Fibroblast of skin of abdomen (primary cell): Measurements from ENCODE around the gene UBAC2.
"Not testable (repeated sequence)": the region's sequence is repeated elsewhere in the genome, so short reads cannot be mapped to it uniquely, and the experiment has no call there.

Experiments used
- DNase-seq: peaks from one replicate; pipeline ENCODE4 v3.0.0-alpha.2; 2013

The UBAC2 gene

GRCh38 chr13:99214731-99215130 lies 14.1 kb downstream of the UBAC2 start:
- DNase-seq, result no peak

- no peak for DNase-seq
Observed at GRCh38 chr13:99215184-99215830, 14.7 kb downstream of the UBAC2 start.

GRCh38 chr13:99217461-99218110 lies 16.9 kb downstream of the UBAC2 start:
- no peak for DNase-seq

GRCh38 chr13:99218126-99218525 lies 17.5 kb downstream of the UBAC2 start:
- no peak for DNase-seq

GRCh38 chr13:99218545-99218944 lies 17.9 kb downstream of the UBAC2 start:
- DNase-seq, result no peak

GRCh38 chr13:99218969-99219368 lies 18.3 kb downstream of the UBAC2 start:
- DNase-seq, result no peak

GRCh38 chr13:99220199-99220935 lies 19.7 kb downstream of the UBAC2 start:
- DNase-seq, result no peak

GRCh38 chr13:99221567-99222239 lies 21.0 kb downstream of the UBAC2 start:
- no peak for DNase-seq

GRCh38 chr13:99223587-99223986 lies 22.9 kb downstream of the UBAC2 start:
- DNase-seq, result no peak

- no peak for DNase-seq
Observed at GRCh38 chr13:99224021-99224420, 23.4 kb downstream of the UBAC2 start.

GRCh38 chr13:99225078-99225477 lies 24.4 kb downstream of the UBAC2 start:
- DNase-seq, result no peak

- no peak for DNase-seq
Observed at GRCh38 chr13:99226513-99226912, 25.9 kb downstream of the UBAC2 start.

GRCh38 chr13:99227331-99227900 lies 26.8 kb downstream of the UBAC2 start:
- no peak for DNase-seq

GRCh38 chr13:99227909-99228688 lies 27.4 kb downstream of the UBAC2 start:
- no peak for DNase-seq

GRCh38 chr13:99228737-99229691 lies 28.4 kb downstream of the UBAC2 start:
- peak; percentile 86 for DNase-seq

- DNase-seq, result not testable (repeated sequence)
Observed at GRCh38 chr13:99230588-99230987, 29.9 kb downstream of the UBAC2 start.

- DNase-seq, result no peak
Observed at GRCh38 chr13:99230991-99231390, 30.3 kb downstream of the UBAC2 start.

GRCh38 chr13:99231721-99232120 lies 31.1 kb downstream of the UBAC2 start:
- no peak for DNase-seq

GRCh38 chr13:99237981-99238662 lies 37.5 kb downstream of the UBAC2 start:
- no peak for DNase-seq

GRCh38 chr13:99246100-99246499 lies 45.4 kb downstream of the UBAC2 start:
- no peak for DNase-seq
